PC-9 (cell line): ENCODE results near the gene CMIP. TPM values are rescaled to one million over a fixed set of nuclear protein-coding genes. Genes with fewer than 3 reads are reported as not detected.

ENCODE experiments used
- BruUV-seq: library from RNA; stranded (reverse); fragments of 400-500 nt; replicated peaks from 2 replicates; lab custom pipeline; 2021; lab: Mats Ljungman, UMichigan
- CTCF ChIA-PET: fragments of 300-600 bp; sonication (Branson Sonifier 250); formaldehyde crosslinking; loops from one replicate; lab custom pipeline; 2022; ENCODE audit warnings: antibody characterized with exemption; lab: Charles Lee
- POLR2A ChIA-PET: fragments of 300-600 bp; sonication (Branson Sonifier 250); formaldehyde crosslinking; loops from one replicate; lab custom pipeline; 2022; ENCODE audit warnings: antibody characterized with exemption; ENCODE audit not compliant: unreplicated experiment; lab: Charles Lee
- DNase-seq, 2 experiments: peaks; one replicate each; pipeline versions ENCODE4 v3.0.0 to v3.0.0-alpha.2; 2015 to 2022; ENCODE audit warnings: mixed read lengths in 1 of 2
- H2AFZ ChIP-seq: fragments of 200-600 bp; sonication (generic); 2 replicates; pipeline ENCODE4 v1.8.1; 2017; ENCODE audit warnings: antibody characterized with exemption
- H3F3A ChIP-seq: fragments of 200-600 bp; sonication (generic); 2 replicates; pipeline ENCODE4 v1.8.1; 2017; ENCODE audit warnings: antibody characterized with exemption, mild to moderate bottlenecking, low read depth; ENCODE audit not compliant: insufficient read depth
- H3K27ac ChIP-seq: fragments of 200-600 bp; sonication (generic); 2 replicates; pipeline ENCODE4 v1.6.1; 2016; ENCODE audit warnings: mixed run types
- H3K27me3 ChIP-seq: fragments of 200-600 bp; sonication (generic); 2 replicates; pipeline ENCODE4 v1.6.1; 2016; ENCODE audit warnings: low read depth, mixed run types; ENCODE audit not compliant: insufficient read depth
- H3K36me3 ChIP-seq: fragments of 200-600 bp; sonication (generic); 2 replicates; pipeline ENCODE4 v1.6.1; 2016; ENCODE audit warnings: low read depth, mixed run types
- H3K4me1 ChIP-seq: fragments of 200-600 bp; sonication (generic); replicated peaks from 2 replicates; pipeline ENCODE4 v1.6.1; 2016; ENCODE audit warnings: mixed run types; ENCODE audit not compliant: insufficient read depth
- H3K4me2 ChIP-seq: fragments of 200-600 bp; sonication (generic); 2 replicates; pipeline ENCODE4 v1.6.1; 2017; ENCODE audit warnings: mixed run types
- H3K4me3 ChIP-seq: fragments of 200-600 bp; sonication (generic); 2 replicates; pipeline ENCODE4 v1.6.1; 2016; ENCODE audit warnings: mixed run types
- H3K79me2 ChIP-seq: fragments of 200-600 bp; sonication (generic); 2 replicates; pipeline ENCODE4 v1.6.1; 2017; ENCODE audit warnings: low read depth, mixed run types
- H3K9me2 ChIP-seq: fragments of 200-600 bp; sonication (generic); 2 replicates; pipeline ENCODE4 v1.8.1; 2017; ENCODE audit warnings: mild to moderate bottlenecking; ENCODE audit not compliant: insufficient read depth
- H3K9me3 ChIP-seq: fragments of 200-600 bp; sonication (generic); 2 replicates; pipeline ENCODE4 v1.8.1; 2016; ENCODE audit warnings: low read depth; ENCODE audit not compliant: insufficient read depth
- H4K20me1 ChIP-seq: fragments of 200-600 bp; sonication (generic); 2 replicates; pipeline ENCODE4 v1.8.1; 2017; ENCODE audit not compliant: insufficient read depth
- CTCF ChIP-seq: fragments of 200-600 bp; sonication (generic); conservative IDR thresholded peaks from 2 replicates; pipeline ENCODE4 v1.6.1; 2017; ENCODE audit warnings: mixed run types, antibody characterized with exemption, mild to moderate bottlenecking, moderate library complexity
- EZH2 ChIP-seq: fragments of 200-600 bp; sonication (generic); IDR thresholded peaks from 2 replicates; pipeline ENCODE4 v1.8.0; 2017; ENCODE audit warnings: antibody characterized with exemption, low read depth
- intact Hi-C: fragments of 100-400 bp; cut with micrococcal nuclease; formaldehyde crosslinking; loops from one replicate; pipeline ENCODE4 v1.10.0; 2022; ENCODE audit not compliant: unreplicated experiment
- total RNA-seq: library from RNA; stranded (reverse); gene quantifications from 2 replicates; pipeline ENCODE4 v1.2.3, GENCODE V29; 2021

Gene CMIP
- total RNA-seq, 1 experiment from 2014 or later, result 96.6 TPM

DNA sequence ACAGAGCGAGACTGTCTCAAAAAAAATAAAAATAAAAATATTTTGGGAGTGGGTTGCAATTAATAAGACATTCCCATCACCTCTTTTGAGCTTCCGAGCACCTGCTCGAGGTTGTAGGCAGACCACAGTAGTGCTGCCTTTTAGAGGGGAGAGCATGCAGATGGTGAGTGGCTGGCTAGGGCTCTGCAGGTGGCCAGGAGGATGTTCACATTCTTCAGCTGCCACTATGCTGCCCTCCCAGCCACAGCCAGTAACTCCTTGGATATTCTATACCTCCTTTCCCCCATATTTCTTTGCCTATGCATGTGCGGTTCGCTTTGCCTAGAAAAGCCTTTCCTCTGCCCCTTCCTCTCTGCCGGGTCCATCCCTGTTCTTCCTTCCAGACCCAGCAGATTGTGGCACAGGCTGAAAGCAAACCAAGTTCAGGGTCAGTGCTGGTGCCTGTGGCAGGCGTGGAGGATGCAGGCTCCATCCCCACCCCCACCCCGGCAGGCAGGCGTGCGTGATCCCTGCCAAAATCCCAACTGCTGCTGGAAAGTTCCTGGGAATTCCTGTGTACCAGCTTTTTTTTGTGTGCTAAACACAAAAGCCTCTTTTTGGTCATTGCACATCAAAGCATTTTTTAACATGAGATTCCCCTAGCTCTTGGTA is 33.8 kb upstream of the CMIP start:
- Histone ChIP-seq H3K9me3 (no peaks in the 10 kb centered on the region), H3K4me2 (no peak overlapping the region), H3K4me1 (peaks cover 15% of the 10 kb centered on the region), H3F3A (peaks cover 5% of the 10 kb centered on the region), H3K27me3 (no peaks in the 10 kb centered on the region), H3K27ac (no peak overlapping the region), H3K9me2 (no peaks in the 10 kb centered on the region), H3K4me3 (no peak overlapping the region), H3K36me3 (no peaks in the 10 kb centered on the region), H3K79me2 (no peaks in the 10 kb centered on the region), H2AFZ (no peak overlapping the region), H4K20me1 (no peaks in the 10 kb centered on the region)
- ChIA-PET POLR2A (no interaction called here), CTCF (interaction anchor here (0.6 kb wide), 1 partner anchor 15 kb away, joined by 3 read pairs; no protein-coding TSS in a partner anchor)
- no TSS peak for BruUV-seq
- DNase-seq, result no peak
- intact Hi-C loops, result no loop called here
- TF ChIP-seq CTCF (no peak), EZH2 (no peak)

GRCh38 chr16:81413245-81413990 is 31.2 kb upstream of the CMIP start:
- Histone ChIP-seq H3K4me1 (no peaks in the 10 kb centered on the region), H2AFZ (no peak overlapping the region), H3K9me3 (no peaks in the 10 kb centered on the region), H4K20me1 (no peaks in the 10 kb centered on the region), H3K79me2 (no peaks in the 10 kb centered on the region), H3K4me2 (no peak overlapping the region), H3K36me3 (no peaks in the 10 kb centered on the region), H3K4me3 (no peak overlapping the region), H3K27ac (no peak overlapping the region), H3F3A (no peaks in the 10 kb centered on the region), H3K9me2 (no peaks in the 10 kb centered on the region), H3K27me3 (no peaks in the 10 kb centered on the region)
- ChIA-PET CTCF (no interaction called here), POLR2A (no interaction called here)
- no peak for TF ChIP-seq EZH2
- no peak for TF ChIP-seq CTCF
- no TSS peak for BruUV-seq
- DNase-seq, result no peak
- intact Hi-C loops, result no loop called here

DNA sequence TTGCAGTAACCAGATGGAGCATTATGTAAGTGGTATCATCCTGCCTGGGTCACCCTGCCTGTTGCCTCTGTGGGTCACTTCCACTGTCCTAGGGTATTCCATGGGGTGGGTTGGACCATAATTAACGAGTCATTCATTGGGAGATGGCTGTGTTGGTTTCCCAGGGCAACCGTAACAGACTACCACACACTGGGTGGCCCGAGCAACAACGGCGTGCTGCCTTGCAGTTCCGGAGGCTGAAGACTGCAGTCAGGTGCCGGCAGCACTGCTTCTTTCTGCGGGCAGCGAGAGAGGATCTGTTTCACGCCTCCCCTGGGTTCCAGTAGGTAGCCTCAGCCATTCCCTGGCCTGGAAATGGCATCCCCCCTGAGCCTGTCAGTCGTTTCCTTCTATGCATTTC is 28.9 kb upstream of the CMIP start:
- H3K27ac ChIP-seq, result no peak overlapping the region
- TF ChIP-seq CTCF (no peak), EZH2 (no peak)
- POLR2A ChIA-PET, result no interaction called here

More for the DNA sequence above, 28.9 kb upstream of the CMIP start:
- no peaks in the 10 kb centered on the region for H4K20me1 ChIP-seq
- no peak overlapping the region for H3K4me3 ChIP-seq
- CTCF ChIA-PET, result no interaction called here
- no peaks in the 10 kb centered on the region for H3K9me3 ChIP-seq
- H3K9me2 ChIP-seq, result no peaks in the 10 kb centered on the region
- no TSS peak for BruUV-seq
- H3K36me3 ChIP-seq, result no peaks in the 10 kb centered on the region
- H3K79me2 ChIP-seq, result no peaks in the 10 kb centered on the region
- intact Hi-C loops, result no loop called here
- H3F3A ChIP-seq, result peaks cover 3% of the 10 kb centered on the region; the same call in 1 of the 2 replicates
- H2AFZ ChIP-seq, result no peak overlapping the region
- no peak for DNase-seq
- no peaks in the 10 kb centered on the region for H3K27me3 ChIP-seq
- H3K4me1 ChIP-seq, result peaks cover 2% of the 10 kb centered on the region
- no peak overlapping the region for H3K4me2 ChIP-seq
